GM15510 (cell line): ENCODE results near the gene TMEM128.

ENCODE experiments used
- POLR2A ChIP-seq: IDR thresholded peaks from 3 replicates; pipeline ENCODE4 v1.6.1; 2011; ENCODE audit warnings: borderline replicate concordance; ENCODE audit not compliant: insufficient read length; ENCODE audit errors: extremely low read depth

TMEM128 gene

DNA sequence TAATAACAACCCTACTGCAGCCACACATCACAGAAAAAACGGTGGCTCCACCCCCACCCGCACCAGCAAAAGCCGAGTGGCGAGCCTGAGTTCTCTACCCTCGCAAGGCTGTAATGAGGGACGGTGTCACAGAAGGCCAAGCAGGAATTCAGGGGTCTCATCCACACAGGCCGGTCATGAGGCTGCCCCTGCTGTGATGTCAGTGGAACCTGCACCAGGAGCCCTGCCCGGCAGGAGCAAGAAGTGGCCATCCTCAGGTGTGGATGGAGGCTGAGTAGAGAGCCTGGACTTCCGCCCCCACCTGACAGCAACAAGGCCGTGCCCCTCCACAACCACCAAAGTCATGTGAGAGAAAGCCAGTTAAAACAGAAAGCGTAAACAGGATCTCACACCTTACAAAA lies 21.3 kb upstream of the TMEM128 start:
- TF ChIP-seq POLR2A, result no peak

DNA sequence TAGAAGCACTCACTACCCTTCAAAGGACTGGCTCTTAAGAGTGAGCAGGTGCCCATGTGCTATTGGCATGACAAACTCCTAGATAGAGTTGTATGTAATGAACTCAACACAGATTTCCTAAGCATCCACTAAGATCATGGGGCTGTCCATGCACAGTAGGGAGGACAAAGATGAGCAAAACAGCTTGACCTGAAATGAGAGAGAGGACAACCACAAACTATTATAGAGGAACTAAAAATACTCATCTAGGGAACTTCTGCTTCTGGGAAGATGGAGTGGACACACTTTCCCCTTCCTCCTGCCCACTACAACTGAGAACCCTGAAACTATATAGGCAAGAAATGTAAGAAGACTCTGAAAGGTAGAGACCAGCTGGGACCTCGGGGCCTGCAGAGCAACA lies 20.8 kb upstream of the TMEM128 start:
- TF ChIP-seq POLR2A, result no peak

DNA sequence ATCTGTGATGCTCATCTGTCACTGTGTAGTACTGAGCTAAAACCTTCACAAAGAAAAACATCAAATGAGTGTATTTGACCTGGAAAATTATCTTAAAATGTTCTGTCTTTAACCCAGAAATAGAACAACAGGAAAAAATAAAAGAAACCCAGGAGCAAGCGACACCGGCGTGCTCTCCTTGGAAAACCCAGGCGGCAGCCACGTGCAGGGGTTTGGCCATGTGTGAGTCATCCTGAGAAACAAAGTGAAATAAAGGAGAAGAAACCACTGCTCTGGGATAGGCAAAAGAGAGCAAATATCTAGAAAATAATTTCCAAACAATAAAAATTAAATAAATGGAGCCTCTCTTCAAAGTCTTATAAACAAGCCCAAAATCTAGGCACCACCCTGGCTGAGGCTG lies 20.0 kb upstream of the TMEM128 start:
- TF ChIP-seq POLR2A, result no peak

DNA sequence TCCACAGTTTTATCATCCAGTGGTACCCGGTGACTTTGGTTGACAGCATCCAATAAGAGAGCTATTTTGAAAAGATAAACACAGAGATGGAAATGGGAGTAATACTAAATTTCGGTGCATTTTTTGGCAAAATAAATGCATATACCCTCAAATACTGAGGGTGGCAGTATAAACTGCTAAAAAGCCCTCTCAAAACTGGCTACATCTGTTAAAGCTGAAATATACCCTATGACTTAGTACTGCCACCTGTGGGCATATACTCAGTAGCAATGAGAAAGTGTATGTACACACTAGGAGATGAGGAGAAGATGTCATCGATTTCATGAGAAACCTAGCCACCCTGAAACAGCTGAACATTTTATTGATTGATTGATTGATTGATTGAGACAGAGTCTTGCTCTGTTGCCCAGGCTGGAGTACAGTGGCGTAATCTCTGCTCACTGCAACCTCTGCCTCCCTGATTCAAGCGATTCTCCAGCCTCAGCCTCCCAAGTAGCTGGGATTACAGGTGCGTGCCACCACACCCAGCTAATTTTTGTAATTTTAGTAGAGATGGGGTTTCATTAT lies 12.2 kb upstream of the TMEM128 start:
- TF ChIP-seq POLR2A, result no peak

DNA sequence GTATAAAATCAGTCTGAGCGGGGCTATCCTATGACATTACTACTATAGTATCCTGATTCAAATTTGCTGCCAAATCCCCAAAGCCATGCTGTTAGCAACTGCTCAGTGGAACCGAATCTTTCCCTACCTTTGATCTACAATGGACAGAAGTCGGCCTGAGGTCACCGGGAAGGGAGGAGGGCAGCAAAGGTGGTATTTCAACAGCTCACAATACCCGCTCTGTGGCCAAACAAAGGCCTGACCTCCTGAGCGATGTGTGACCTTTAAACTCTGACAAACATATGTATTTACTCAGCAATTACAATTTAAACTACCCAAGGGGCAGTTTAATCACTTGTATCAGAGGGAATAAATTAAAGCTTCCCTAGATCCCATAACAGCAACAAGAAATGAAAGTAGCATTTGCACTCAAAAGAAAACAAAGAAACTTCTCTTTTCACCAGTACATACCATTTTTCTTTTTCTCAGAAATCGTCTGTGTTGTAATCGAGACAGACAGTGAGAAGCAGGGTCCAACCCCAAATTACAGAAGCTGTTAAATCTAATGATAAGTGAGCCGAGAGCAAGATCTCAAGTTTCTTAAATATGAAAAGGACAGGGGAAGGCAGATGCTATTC lies 11.6 kb upstream of the TMEM128 start:
- TF ChIP-seq POLR2A, result no peak

DNA sequence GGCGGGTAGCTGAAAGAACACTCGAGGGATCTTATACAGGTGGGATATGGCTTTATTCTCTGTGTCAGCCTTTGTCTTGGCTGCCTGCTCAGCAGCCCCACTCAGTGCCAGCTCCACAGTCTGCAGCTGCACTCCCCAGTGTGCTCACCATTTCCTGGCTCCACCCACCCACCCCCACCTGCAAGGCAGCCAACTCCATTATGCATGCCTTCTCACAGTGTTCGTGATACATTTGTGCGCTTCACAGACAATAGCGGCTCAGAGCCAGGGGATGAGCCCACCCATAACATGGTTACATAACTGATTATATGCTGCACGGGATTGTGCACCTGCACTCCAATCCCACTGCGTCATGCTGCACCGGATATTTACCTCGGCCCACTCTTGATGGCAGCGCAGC lies 8.8 kb upstream of the TMEM128 start:
- TF ChIP-seq POLR2A, result no peak

DNA sequence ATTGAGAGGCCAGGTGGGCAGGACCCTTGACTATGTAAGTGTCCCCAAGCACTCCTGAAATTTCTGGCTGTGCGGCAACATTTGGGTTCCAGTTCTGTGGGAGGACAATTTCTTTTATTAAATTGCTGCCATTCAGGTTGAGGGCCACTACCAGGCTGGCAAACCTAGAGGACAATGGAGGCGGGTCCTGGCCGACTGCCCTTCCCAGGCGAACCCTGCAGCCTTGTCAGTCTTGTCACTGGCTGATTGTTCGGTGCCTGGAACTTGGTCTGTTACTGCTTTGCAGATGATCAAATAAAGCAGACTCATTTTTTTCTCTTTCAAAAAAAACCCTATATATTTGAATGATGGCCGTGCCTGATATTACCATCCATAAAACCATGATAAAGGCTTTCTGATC lies 6.6 kb upstream of the TMEM128 start:
- no peak for TF ChIP-seq POLR2A

DNA sequence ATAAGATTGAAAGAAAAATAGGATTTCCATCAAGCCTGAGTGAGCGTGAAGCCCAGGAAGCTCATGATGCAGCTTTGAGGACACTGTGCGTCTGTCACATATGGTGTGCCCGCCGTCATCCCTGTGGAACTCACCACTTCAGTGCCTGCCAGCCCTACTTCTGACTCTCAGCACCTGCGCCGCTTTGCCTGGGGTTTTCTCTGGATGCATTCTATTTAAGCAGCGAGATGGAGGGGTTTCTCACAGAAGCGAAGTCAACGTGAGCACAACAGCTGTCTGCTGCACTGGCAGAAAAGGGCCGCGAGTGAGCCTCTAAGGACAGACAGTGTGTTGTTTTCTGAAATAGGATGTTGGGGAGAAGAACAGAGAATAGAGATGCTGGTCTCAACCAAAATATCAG lies 6.2 kb upstream of the TMEM128 start:
- no peak for TF ChIP-seq POLR2A

DNA sequence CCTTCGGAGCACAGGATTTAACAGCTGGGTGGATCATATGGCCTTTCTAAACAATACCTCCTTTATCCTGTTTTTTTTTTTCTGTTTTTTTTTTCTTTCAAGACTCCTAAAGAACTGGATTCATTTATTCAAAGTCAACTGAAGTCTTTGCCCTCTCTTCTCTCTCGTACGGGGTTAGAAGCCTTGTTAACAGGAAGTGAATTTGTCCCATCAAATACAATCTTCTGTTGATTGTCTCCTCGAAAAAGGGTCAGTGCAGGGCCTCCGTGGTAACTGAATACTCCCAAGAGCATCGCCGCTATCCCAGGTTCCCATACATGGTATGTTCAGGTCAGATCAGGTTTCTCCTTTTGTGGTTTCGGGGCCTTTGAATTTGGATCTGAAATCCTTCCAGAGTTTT lies 1.8 kb upstream of the TMEM128 start:
- TF ChIP-seq POLR2A, result no peak

DNA sequence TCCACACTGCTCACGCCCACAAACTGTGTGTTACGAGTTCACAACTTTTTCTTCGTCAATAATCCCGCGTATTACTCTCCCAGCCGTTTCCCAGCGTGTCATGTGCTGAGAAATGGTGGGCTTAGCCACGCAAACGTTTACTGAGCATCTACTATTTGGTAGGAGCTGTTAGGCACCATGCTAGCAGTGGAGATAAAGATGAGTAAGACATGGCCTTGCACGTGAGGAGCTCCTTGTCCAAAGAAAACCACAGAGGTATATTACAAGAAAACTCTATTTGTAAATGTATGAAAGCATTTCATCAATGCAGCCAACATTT lies 821 bp upstream of the TMEM128 start:
- no peak for TF ChIP-seq POLR2A

DNA sequence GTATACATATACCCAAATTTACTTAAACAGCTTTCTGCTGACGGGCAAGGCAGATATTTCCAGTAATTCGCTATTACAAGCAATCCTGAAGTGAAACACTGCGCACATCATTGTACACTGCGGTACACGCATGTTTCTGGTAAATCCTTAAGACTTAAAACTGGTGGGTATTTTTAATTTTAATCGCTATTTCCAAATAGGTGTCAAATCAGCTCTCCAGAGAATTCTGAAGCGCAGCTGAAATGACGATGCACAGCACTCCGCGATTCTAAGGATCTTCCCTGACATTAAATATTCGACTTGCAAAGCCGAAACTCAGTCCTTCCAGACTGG lies 361 bp downstream of the TMEM128 start:
- no peak for TF ChIP-seq POLR2A

DNA sequence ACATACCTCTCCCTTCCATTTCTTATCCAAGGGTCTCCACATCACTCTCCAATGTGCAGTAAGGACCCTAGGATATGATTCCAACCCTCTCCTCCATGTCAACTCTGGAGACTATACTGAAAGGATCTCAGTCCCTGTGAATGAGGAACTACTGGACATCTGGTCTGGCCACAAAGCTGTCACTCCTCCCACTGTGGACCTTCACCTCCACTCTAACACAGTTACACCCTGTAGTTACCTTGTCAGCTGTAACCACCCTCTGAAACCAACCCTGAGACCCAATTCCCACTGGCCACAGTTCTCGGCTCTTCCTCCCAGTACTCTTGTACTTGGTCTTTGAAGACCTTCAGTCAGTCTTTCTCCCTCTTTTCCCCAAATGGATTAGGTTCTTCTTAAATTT lies 2.9 kb downstream of the TMEM128 start:
- no peak for TF ChIP-seq POLR2A

DNA sequence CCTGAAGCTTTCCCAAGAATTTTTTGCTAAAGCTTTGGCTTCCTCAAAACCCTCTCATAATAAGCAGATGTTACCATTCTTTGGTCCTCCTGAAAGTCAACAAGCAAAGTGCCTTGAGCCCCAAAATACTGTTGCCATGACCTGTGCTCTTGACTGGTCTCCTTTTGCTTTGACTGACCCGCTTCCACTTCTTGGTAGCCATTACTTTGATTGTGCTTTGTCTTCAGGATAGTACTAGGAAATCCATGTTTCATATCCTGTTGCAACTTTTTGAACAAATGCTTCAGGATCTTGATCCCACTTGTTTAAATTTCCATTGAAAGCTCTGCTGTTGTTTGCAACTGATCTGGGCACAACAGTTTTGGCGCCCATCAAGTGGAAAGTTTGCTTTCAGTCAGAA lies 14.4 kb downstream of the TMEM128 start:
- TF ChIP-seq POLR2A, result no peak

DNA sequence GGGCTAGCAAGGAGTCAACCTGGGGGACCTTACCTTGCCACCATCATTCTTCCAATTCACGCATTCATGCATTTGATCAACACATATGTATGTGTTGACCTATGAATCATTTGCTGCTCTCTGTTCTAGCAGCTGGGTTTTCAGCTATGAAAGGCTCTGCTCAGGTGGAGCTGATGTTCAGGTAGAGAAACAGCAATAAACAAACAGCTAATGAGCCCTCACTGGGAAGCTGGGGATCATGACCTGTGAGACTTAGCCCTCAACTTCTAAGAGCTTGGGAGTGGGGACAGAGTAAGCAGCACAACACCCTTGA lies 19.7 kb downstream of the TMEM128 start:
- TF ChIP-seq POLR2A, result no peak

DNA sequence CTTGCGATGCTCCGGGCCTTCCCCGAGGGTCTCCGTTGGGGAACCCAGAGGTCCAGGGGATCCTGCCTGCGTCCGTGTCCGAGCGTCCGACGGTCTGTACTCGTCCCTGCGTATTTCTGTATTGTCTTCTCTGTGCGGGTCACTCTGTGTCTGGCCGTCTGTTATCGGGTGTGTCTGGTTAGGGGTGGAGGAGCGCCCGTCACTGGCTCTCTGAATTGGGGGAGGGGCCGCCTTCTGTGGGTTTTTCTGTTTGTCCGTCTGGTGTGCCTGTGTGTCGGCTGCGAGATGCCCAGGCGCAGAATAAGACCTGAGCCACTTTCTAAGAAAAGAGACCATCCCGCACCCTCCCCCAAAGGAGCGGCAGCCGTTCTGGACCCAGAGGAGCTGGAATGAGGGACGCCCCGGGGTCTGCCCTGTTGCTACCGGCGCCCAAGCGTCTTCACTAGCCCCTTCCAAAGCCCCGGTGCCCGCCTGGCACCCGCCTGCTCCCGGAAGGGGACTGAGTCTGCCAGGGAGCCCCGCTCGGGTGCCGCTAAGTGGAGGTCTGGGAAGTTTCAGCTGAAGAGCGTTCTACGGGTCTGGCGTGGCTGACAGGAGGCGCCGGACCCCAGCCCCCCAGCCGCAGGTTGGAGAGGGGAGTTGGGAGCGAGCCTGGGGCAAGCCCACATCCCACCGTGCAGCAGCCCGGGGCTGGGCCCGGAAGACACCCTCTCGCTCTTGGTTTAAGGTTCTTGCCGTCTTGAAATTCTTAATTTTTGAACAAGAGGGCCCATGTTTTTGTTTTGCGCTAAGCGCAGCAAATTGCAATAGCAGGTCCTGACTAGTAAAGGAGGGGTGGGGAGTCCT lies 20.3 kb downstream of the TMEM128 start:
- TF ChIP-seq POLR2A, result no peak
